Neuronal stem cell (in vitro differentiated cells): ENCODE measurements around the gene PHF24.
"Not testable (repeated sequence)": the region's sequence is repeated elsewhere in the genome, so short reads cannot be mapped to it uniquely, and the experiment has no call there.

ENCODE experiments used
- DNase-seq: peaks from one replicate; pipeline ENCODE4 v3.0.0-alpha.2; 2013; ENCODE audit warnings: low spot score
- H2AFZ ChIP-seq: one replicate; pipeline ENCODE4 v1.6.1; 2013; ENCODE audit warnings: mild to moderate bottlenecking, low read length, inconsistent platforms
- H2AK5ac ChIP-seq: 2 replicates; pipeline ENCODE4 v1.6.1; 2013; ENCODE audit warnings: low read depth, mild to moderate bottlenecking, inconsistent platforms, low read length, moderate library complexity, mixed read lengths
- H2BK120ac ChIP-seq: 2 replicates; pipeline ENCODE4 v1.6.1; 2013; ENCODE audit warnings: low read depth, mild to moderate bottlenecking, inconsistent platforms, low read length, moderate library complexity, mixed read lengths
- H2BK12ac ChIP-seq: one replicate; pipeline ENCODE4 v1.6.1; 2013; ENCODE audit warnings: low read length, inconsistent platforms
- H2BK15ac ChIP-seq: 2 replicates; pipeline ENCODE4 v1.6.1; 2013; ENCODE audit warnings: mild to moderate bottlenecking, low read length, inconsistent platforms, mixed read lengths
- H2BK5ac ChIP-seq: one replicate; pipeline ENCODE4 v1.6.1; 2013; ENCODE audit warnings: inconsistent platforms, mild to moderate bottlenecking, low read length, moderate library complexity
- H3K14ac ChIP-seq: one replicate; pipeline ENCODE4 v1.6.1; 2013; ENCODE audit warnings: low read length, inconsistent platforms
- H3K18ac ChIP-seq: 2 replicates; pipeline ENCODE4 v1.6.1; 2013; ENCODE audit warnings: low read length, inconsistent platforms
- H3K23ac ChIP-seq: 2 replicates; pipeline ENCODE4 v1.6.1; 2013; ENCODE audit warnings: low read depth, mild to moderate bottlenecking, mixed read lengths, low read length, inconsistent platforms; ENCODE audit not compliant: poor library complexity
- H3K27ac ChIP-seq: replicated peaks from 3 replicates; pipeline ENCODE4 v1.5.1; 2013; ENCODE audit warnings: low read length, inconsistent platforms
- H3K27me3 ChIP-seq, 3 experiments: 2 replicates each; pipeline ENCODE4 v1.6.1; 2013; ENCODE audit warnings: low read length in 3 of 3, mild to moderate bottlenecking in 2 of 3, inconsistent platforms in 1 of 3, low read depth in 1 of 3, mixed read lengths in 1 of 3, moderate library complexity in 1 of 3; ENCODE audit not compliant: control insufficient read depth in 3 of 3, insufficient read depth in 3 of 3
- H3K36me3 ChIP-seq, 2 donors: replicated peaks in 1 of 2; 2 replicates each; pipeline ENCODE4 v1.6.1; 2013; ENCODE audit warnings: low read length in 2 of 2; ENCODE audit not compliant: control insufficient read depth in 2 of 2, insufficient read depth in 2 of 2
- H3K4ac ChIP-seq: 2 replicates; pipeline ENCODE4 v1.6.1; 2013; ENCODE audit warnings: inconsistent platforms, mild to moderate bottlenecking, low read length, moderate library complexity
- H3K4me1 ChIP-seq, 2 donors: 1 replicate in 1 of 2; 2 replicates in 1 of 2; pipeline ENCODE4 v1.6.1; 2013; ENCODE audit warnings: low read length in 2 of 2, low read depth in 1 of 2; ENCODE audit not compliant: control insufficient read depth in 2 of 2, insufficient read depth in 1 of 2
- H3K4me2 ChIP-seq: one replicate; pipeline ENCODE4 v1.6.1; 2013; ENCODE audit warnings: mild to moderate bottlenecking, low read length, inconsistent platforms; ENCODE audit not compliant: insufficient read depth, poor library complexity, severe bottlenecking
- H3K4me3 ChIP-seq, 2 donors: 2 replicates each; pipeline ENCODE4 v1.5.1; 2013; ENCODE audit warnings: low read length in 2 of 2, mild to moderate bottlenecking in 2 of 2, inconsistent platforms in 1 of 2, moderate library complexity in 1 of 2
- H3K79me1 ChIP-seq: one replicate; pipeline ENCODE4 v1.6.1; 2013; ENCODE audit warnings: low read depth, mild to moderate bottlenecking, inconsistent platforms, low read length, moderate library complexity
- H3K9ac ChIP-seq: one replicate; pipeline ENCODE4 v1.6.1; 2013; ENCODE audit warnings: mild to moderate bottlenecking, low read depth, low read length, inconsistent platforms; ENCODE audit not compliant: poor library complexity
- H3K9me3 ChIP-seq, 2 donors: replicated peaks in 1 of 2; 2 replicates each; pipeline versions ENCODE3 to v1.6.1; 2013; ENCODE audit warnings: low read length in 2 of 2, mild to moderate bottlenecking in 2 of 2, inconsistent platforms in 1 of 2, low read depth in 1 of 2, mixed read lengths in 1 of 2, moderate library complexity in 1 of 2; ENCODE audit not compliant: control insufficient read depth in 2 of 2, insufficient read depth in 1 of 2
- H4K8ac ChIP-seq: one replicate; pipeline ENCODE4 v1.6.1; 2013; ENCODE audit warnings: low read depth, mild to moderate bottlenecking, inconsistent platforms, low read length, moderate library complexity
- H4K91ac ChIP-seq: one replicate; pipeline ENCODE4 v1.6.1; 2013; ENCODE audit warnings: low read length, low read depth, mild to moderate bottlenecking, inconsistent platforms; ENCODE audit not compliant: poor library complexity
- WGBS, 2 donors: extraction: QIAGEN DNeasy Blood & Tissue Kit; methylation state at CpG; one replicate each; pipeline ENCODE4 v1.1.7; 2013; ENCODE audit warnings: missing lambda C conversion rate in 2 of 2, mixed read lengths in 1 of 2; ENCODE audit not compliant: insufficient read length in 2 of 2, insufficient replicate concordance in 1 of 2; ENCODE audit errors: extremely low coverage in 2 of 2; 5-methylcytosine and 5-hydroxymethylcytosine counted together

Gene PHF24

GRCh38 chr9:35004299-35004698, 46.2 kb downstream of the PHF24 start:
- not testable (repeated sequence) for H4K8ac ChIP-seq, H3K4ac ChIP-seq
- no CpG with 5 or more reads among the region's 14 CpGs for WGBS, 2 donors

GRCh38 chr9:35010351-35010958, 52.4 kb downstream of the PHF24 start:
- H2BK5ac ChIP-seq = no peak overlapping the region
- H2BK15ac ChIP-seq = no peak overlapping the region
- H4K8ac ChIP-seq = no peak overlapping the region
- no peaks in the 10 kb centered on the region for H3K27me3 ChIP-seq
- no peak overlapping the region for H3K18ac ChIP-seq
- no peak overlapping the region for H2BK120ac ChIP-seq
- H3K14ac ChIP-seq = no peak overlapping the region
- no peak overlapping the region for H2AK5ac ChIP-seq
- no peak overlapping the region for H2BK12ac ChIP-seq
- no peak overlapping the region for H3K4ac ChIP-seq
- no peak overlapping the region for H3K4me2 ChIP-seq
- no peaks in the 10 kb centered on the region for H3K4me1 ChIP-seq
- H3K79me1 ChIP-seq = no peaks in the 10 kb centered on the region
- no peak overlapping the region for H3K23ac ChIP-seq
- H3K9ac ChIP-seq = no peak overlapping the region
- H3K27ac ChIP-seq = no peak overlapping the region
- no peak for DNase-seq
- H3K9me3 ChIP-seq = peaks cover 6 to 19% of the 10 kb centered on the region in 2 donors
- H4K91ac ChIP-seq = no peak overlapping the region
- H3K36me3 ChIP-seq = no peaks in the 10 kb centered on the region
- WGBS, 2 donors = no CpG with 5 or more reads among the region's 3 CpGs
- H3K4me3 ChIP-seq = peak overlapping the region in 1 of 2 donors; percentile 2
- H2AFZ ChIP-seq = no peak overlapping the region

More at GRCh38 chr9:35004299-35004698, 46.2 kb downstream of the PHF24 start:
- not testable (repeated sequence) for H2BK5ac ChIP-seq, H3K9ac ChIP-seq, H3K4me1 ChIP-seq, H2BK15ac ChIP-seq, H3K9me3 ChIP-seq, H2BK120ac ChIP-seq, H2BK12ac ChIP-seq, H3K23ac ChIP-seq, DNase-seq, H3K79me1 ChIP-seq, H3K27ac ChIP-seq, H3K36me3 ChIP-seq, H3K14ac ChIP-seq, H4K91ac ChIP-seq, H3K4me2 ChIP-seq, H3K18ac ChIP-seq, H2AFZ ChIP-seq, H2AK5ac ChIP-seq, H3K27me3 ChIP-seq, H3K4me3 ChIP-seq

GRCh38 chr9:35014517-35014916, 56.4 kb downstream of the PHF24 start:
- Histone ChIP-seq H3K14ac (no peak overlapping the region), H2BK120ac (no peak overlapping the region), H4K91ac (no peak overlapping the region), H3K9ac (no peak overlapping the region), H2AFZ (no peak overlapping the region), H3K4me3 (no peak overlapping the region), H3K79me1 (no peaks in the 10 kb centered on the region), H3K4me1 (no peaks in the 10 kb centered on the region), H2AK5ac (no peak overlapping the region), H2BK12ac (no peak overlapping the region), H3K4me2 (no peak overlapping the region), H2BK15ac (no peak overlapping the region), H3K36me3 (no peaks in the 10 kb centered on the region), H3K27me3 (no peaks in the 10 kb centered on the region), H3K23ac (no peak overlapping the region), H3K27ac (no peak overlapping the region), H3K18ac (no peak overlapping the region), H3K9me3 (peaks cover 6 to 39% of the 10 kb centered on the region in 2 donors), H2BK5ac (no peak overlapping the region), H3K4ac (no peak overlapping the region), H4K8ac (no peak overlapping the region)
- no CpG with 5 or more reads among the region's 2 CpGs for WGBS, 2 donors
- DNase-seq = no peak

GRCh38 chr9:35023443-35023842, 65.4 kb downstream of the PHF24 start:
- H2BK12ac ChIP-seq, H3K36me3 ChIP-seq, H2BK15ac ChIP-seq, H3K14ac ChIP-seq, H3K4ac ChIP-seq, H3K79me1 ChIP-seq, H3K9ac ChIP-seq, H2BK120ac ChIP-seq, H3K4me1 ChIP-seq, H2AFZ ChIP-seq, H2BK5ac ChIP-seq, H3K18ac ChIP-seq, H4K8ac ChIP-seq, H4K91ac ChIP-seq, H2AK5ac ChIP-seq, H3K9me3 ChIP-seq, H3K23ac ChIP-seq, H3K4me2 ChIP-seq, H3K4me3 ChIP-seq, DNase-seq, H3K27ac ChIP-seq, H3K27me3 ChIP-seq: not testable (repeated sequence)
- WGBS, 2 donors = no CpG with 5 or more reads among the region's 5 CpGs
